ENCODE data around the gene CAT. TPM values are rescaled to one million over a fixed set of nuclear protein-coding genes. Genes with fewer than 3 reads are reported as not detected.

CAT gene
- total RNA-seq, 1 donor from 2014 or later = 29.2 TPM

GRCh38 chr11:34473603-34474169 is 35.0 kb downstream of the CAT start:
- Mint-ChIP-seq H3K4me3 (no peak overlapping the region), H3K4me1 (peaks cover 6% of the 10 kb centered on the region), H3K36me3 (peaks cover 40% of the 10 kb centered on the region), H3K27me3 (ENCODE audit: low read depth) (peaks cover 2% of the 10 kb centered on the region), H3K9me3 (no peaks in the 10 kb centered on the region), H3K27ac (no peak overlapping the region)
- no peak for DNase-seq (ENCODE audit: low spot score in 2 of 2, unreplicated experiment in 2 of 2)
- TF ChIP-seq CTCF (IDR thresholded peaks at IDR 0.05; ENCODE audit: unreplicated experiment) = no peak

GRCh38 chr11:34475656-34476055 is 36.9 kb downstream of the CAT start:
- peaks cover 15% of the 10 kb centered on the region for H3K4me1 Mint-ChIP-seq
- H3K4me3 Mint-ChIP-seq = no peak overlapping the region
- no peak for DNase-seq (ENCODE audit: low spot score in 2 of 2, unreplicated experiment in 2 of 2)
- H3K9me3 Mint-ChIP-seq = no peaks in the 10 kb centered on the region
- H3K36me3 Mint-ChIP-seq = peaks cover 30% of the 10 kb centered on the region
- H3K27me3 Mint-ChIP-seq (ENCODE audit: low read depth) = peaks cover 2% of the 10 kb centered on the region
- no peak overlapping the region for H3K27ac Mint-ChIP-seq
- no peak for TF ChIP-seq CTCF (IDR thresholded peaks at IDR 0.05; ENCODE audit: unreplicated experiment)

- Mint-ChIP-seq H3K4me1 (peaks cover 16% of the 10 kb centered on the region), H3K36me3 (peaks cover 21% of the 10 kb centered on the region), H3K9me3 (no peaks in the 10 kb centered on the region), H3K27me3 (ENCODE audit: low read depth) (peaks cover 2% of the 10 kb centered on the region), H3K27ac (no peak overlapping the region), H3K4me3 (no peak overlapping the region)
- DNase-seq (ENCODE audit: low spot score in 2 of 2, unreplicated experiment in 2 of 2) = no peak
- TF ChIP-seq CTCF (IDR thresholded peaks at IDR 0.05; ENCODE audit: unreplicated experiment) = no peak
These were observed 38.1 kb downstream of the CAT start for GRCh38 chr11:34476849-34477248.

- H3K4me3 Mint-ChIP-seq = no peak overlapping the region
- peaks cover under 1% of the 10 kb centered on the region for H3K36me3 Mint-ChIP-seq
- H3K27me3 Mint-ChIP-seq (ENCODE audit: low read depth) = peaks cover 2% of the 10 kb centered on the region
- TF ChIP-seq CTCF (IDR thresholded peaks at IDR 0.05; ENCODE audit: unreplicated experiment) = no peak
- H3K9me3 Mint-ChIP-seq = no peaks in the 10 kb centered on the region
- H3K27ac Mint-ChIP-seq = no peak overlapping the region
- peaks cover 16% of the 10 kb centered on the region for H3K4me1 Mint-ChIP-seq
- DNase-seq (ENCODE audit: low spot score in 2 of 2, unreplicated experiment in 2 of 2) = no peak
These were observed 40.3 kb downstream of the CAT start for GRCh38 chr11:34478845-34479663.

GRCh38 chr11:34480314-34480713 is 41.6 kb downstream of the CAT start:
- peaks cover 10% of the 10 kb centered on the region for H3K4me1 Mint-ChIP-seq
- H3K27ac Mint-ChIP-seq = peak overlapping the region; percentile 25
- peaks cover 2% of the 10 kb centered on the region for H3K27me3 Mint-ChIP-seq (ENCODE audit: low read depth)
- DNase-seq (ENCODE audit: low spot score in 2 of 2, unreplicated experiment in 2 of 2) = no peak
- H3K36me3 Mint-ChIP-seq = no peaks in the 10 kb centered on the region
- no peaks in the 10 kb centered on the region for H3K9me3 Mint-ChIP-seq
- H3K4me3 Mint-ChIP-seq = no peak overlapping the region
- TF ChIP-seq CTCF (IDR thresholded peaks at IDR 0.05; ENCODE audit: unreplicated experiment) = no peak
